SU-DHL-6 (cell line): Measurements from ENCODE around the gene SHC2.
"Not testable (repeated sequence)": the region's sequence is repeated elsewhere in the genome, so short reads cannot be mapped to it uniquely, and the experiment has no call there.

Experiments used
- EZH2phosphoT487 ChIP-seq: fragments of 200-600 bp; sonication (generic), shearing (Covaris generic); conservative IDR thresholded peaks from 2 replicates; pipeline ENCODE4 v1.6.1; 2018; ENCODE audit warnings: mild to moderate bottlenecking, antibody characterized with exemption, low read length, moderate library complexity, mixed read lengths
- TF ChIP-seq, protein P1 (sequence below): fragments of 200-600 bp; sonication (generic); IDR thresholded peaks from one replicate; pipeline ENCODE4 v1.5.1; 2017; ENCODE audit warnings: antibody characterized with exemption, mild to moderate bottlenecking, low read length, moderate library complexity; ENCODE audit not compliant: insufficient read depth, poor library complexity, severe bottlenecking

DNA sequence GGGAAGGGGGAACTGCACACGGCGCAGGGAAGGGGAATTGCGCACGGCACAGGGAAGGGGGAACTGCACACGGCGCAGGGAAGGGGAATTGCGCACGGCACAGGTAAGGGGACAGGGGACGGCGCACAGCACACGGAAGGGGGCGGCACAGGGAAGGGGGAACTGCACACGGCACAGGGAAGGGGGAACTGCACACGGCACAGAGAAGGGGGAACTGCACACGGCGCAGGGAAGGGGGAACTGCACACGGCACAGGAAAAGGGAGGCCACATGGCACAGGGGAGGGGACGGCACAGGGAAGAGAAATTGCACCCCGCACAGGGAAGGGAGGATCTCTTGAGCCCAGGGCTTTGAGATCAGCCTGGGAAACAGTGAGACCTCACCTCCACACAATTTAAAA, 33.2 kb downstream of the SHC2 start:
- TF ChIP-seq, protein P1, sequence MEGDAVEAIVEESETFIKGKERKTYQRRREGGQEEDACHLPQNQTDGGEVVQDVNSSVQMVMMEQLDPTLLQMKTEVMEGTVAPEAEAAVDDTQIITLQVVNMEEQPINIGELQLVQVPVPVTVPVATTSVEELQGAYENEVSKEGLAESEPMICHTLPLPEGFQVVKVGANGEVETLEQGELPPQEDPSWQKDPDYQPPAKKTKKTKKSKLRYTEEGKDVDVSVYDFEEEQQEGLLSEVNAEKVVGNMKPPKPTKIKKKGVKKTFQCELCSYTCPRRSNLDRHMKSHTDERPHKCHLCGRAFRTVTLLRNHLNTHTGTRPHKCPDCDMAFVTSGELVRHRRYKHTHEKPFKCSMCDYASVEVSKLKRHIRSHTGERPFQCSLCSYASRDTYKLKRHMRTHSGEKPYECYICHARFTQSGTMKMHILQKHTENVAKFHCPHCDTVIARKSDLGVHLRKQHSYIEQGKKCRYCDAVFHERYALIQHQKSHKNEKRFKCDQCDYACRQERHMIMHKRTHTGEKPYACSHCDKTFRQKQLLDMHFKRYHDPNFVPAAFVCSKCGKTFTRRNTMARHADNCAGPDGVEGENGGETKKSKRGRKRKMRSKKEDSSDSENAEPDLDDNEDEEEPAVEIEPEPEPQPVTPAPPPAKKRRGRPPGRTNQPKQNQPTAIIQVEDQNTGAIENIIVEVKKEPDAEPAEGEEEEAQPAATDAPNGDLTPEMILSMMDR, result not testable (repeated sequence)
- not testable (repeated sequence) for TF ChIP-seq EZH2phosphoT487
